Measurements from ENCODE around the gene MAPKBP1. TPM values are rescaled to one million over a fixed set of nuclear protein-coding genes. Genes with fewer than 3 reads are reported as not detected.

The MAPKBP1 gene
- total and polyA plus RNA-seq, 2 of the 8 experiments (the other 6 are each of a cell fraction or from before 2014, with no cell fraction given): 4.3 to 11.3 TPM

DNA sequence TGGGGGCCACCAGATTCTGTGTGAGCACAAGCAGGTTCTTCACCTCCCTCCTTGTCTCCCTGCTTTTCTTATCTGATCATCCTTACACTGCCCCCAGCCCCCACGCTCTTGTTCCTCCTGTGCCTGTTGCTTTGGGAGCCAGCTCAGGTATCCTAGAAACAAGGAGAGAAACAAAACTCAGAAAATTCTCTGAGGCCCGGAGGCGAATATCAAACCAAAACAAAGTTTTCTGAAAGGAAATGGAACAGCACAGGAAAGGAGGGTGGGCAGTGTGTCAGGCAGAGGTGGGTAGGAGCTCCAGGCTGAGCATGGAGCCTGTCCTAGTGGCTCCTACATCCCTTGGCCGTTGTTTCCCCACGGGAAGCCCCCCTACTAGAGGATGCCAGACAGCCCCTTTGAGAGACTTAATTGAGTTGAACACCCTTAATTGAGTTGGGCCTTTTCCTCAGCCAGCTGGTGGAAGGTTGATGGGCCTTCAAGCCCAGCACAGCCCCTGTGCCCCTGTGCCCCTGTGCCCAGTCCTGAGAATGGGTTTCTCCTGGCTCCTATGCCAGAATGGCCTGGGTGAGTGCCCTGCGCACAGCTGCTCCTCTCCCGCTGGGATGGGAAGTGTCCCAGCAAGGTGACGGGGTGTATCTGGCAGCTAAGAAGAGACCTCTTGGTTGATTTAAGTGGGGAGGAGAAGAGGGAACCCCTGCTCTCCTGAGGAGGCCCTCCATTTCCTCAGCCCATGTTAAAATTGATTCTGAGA is 30.8 kb downstream of the MAPKBP1 start:
- Histone ChIP-seq H4K91ac (replicated peaks; ENCODE audit: insufficient read length, low read length) (no peak overlapping the region), H3K27ac (ENCODE audit: low read depth, low read length) (no peak overlapping the region), H2BK20ac (ENCODE audit: low read length) (no peak overlapping the region), H3K23me2 (ENCODE audit: low read depth, low read length) (no peaks in the 10 kb centered on the region), H3K4me1 (replicated peaks in 1 of 4; ENCODE audit: control insufficient read depth in 3 of 4, insufficient read depth in 4 of 4, low read length in 3 of 4) (peaks cover 0 to 4% (median 2%) of the 10 kb centered on the region in 4 experiments; a peak in 4 of 7 replicates), H3K4ac (replicated peaks; ENCODE audit: insufficient read length, low read depth, low read length) (no peak overlapping the region), H4K8ac (ENCODE audit: extremely low read depth, insufficient read depth, low read length) (no peak overlapping the region; the same call in 1 of the 2 replicates), H2BK12ac (ENCODE audit: low read depth, low read length) (no peak overlapping the region), H2BK120ac (replicated peaks; ENCODE audit: low read depth, low read length) (no peak overlapping the region), H3K18ac (ENCODE audit: extremely low read depth, low read length) (no peak overlapping the region), H3K36me3 (ENCODE audit: control insufficient read depth in 2 of 4, insufficient read depth in 4 of 4, low read length in 3 of 4) (no peaks in the 10 kb centered on the region), H3K79me1 (ENCODE audit: low read depth, low read length) (no peaks in the 10 kb centered on the region), H3K79me2 (ENCODE audit: control insufficient read depth in 1 of 2, insufficient read depth in 2 of 2, low read length in 2 of 2) (no peaks in the 10 kb centered on the region), H3K9me3 (ENCODE audit: insufficient read depth in 2 of 2, low read depth in 1 of 2, low read length in 1 of 2) (no peaks in the 10 kb centered on the region), H3K56ac (replicated peaks; ENCODE audit: insufficient read length, low read depth, low read length) (no peak overlapping the region), H3K14ac (ENCODE audit: insufficient read length) (no peak overlapping the region), H3K27me3 (replicated peaks in 1 of 4; ENCODE audit: control insufficient read depth in 3 of 4, extremely low read depth in 1 of 4, insufficient read depth in 3 of 4, low read length in 3 of 4) (no peaks in the 10 kb centered on the region), H3K4me3 (ENCODE audit: extremely low read depth in 1 of 4, insufficient read depth in 2 of 4, low read depth in 3 of 4, low read length in 4 of 4) (no peak overlapping the region), H2BK5ac (ENCODE audit: low read depth, low read length) (peak overlapping the region; percentile 66; the same call in 1 of the 2 replicates), H2AK5ac (ENCODE audit: low read depth, low read length) (no peak overlapping the region), H4K20me1 (replicated peaks in 1 of 2; ENCODE audit: control insufficient read depth in 1 of 2, insufficient read depth in 2 of 2, low read length in 2 of 2) (no peaks in the 10 kb centered on the region), H2AFZ (ENCODE audit: low read length) (no peak overlapping the region), H3K4me2 (ENCODE audit: insufficient read depth in 1 of 2, low read depth in 2 of 2, low read length in 2 of 2) (no peak overlapping the region), H2BK15ac (ENCODE audit: low read length) (no peak overlapping the region), H3K23ac (ENCODE audit: insufficient read length) (no peak overlapping the region), H4K5ac (ENCODE audit: insufficient read length, low read depth, low read length) (no peak overlapping the region), H3K9ac (replicated peaks in 1 of 4; ENCODE audit: extremely low read depth in 1 of 4, low read depth in 3 of 4, low read length in 3 of 4) (no peak overlapping the region)
- DNase-seq (ENCODE audit: low read depth in 1 of 2, low spot score in 2 of 2) (no peak), FAIRE-seq (no peak)
- POLR2A ChIA-PET (ENCODE audit: partially characterized antibody): no interaction called here
- WGBS, 2 experiments (ENCODE audit: extremely low coverage in 1 of 2, insufficient coverage in 1 of 2, insufficient read length in 1 of 2, insufficient replicate concordance in 2 of 2, low coverage in 1 of 2, low lambda C conversion rate in 2 of 2, missing lambda C conversion rate in 1 of 2): 90% methylated on average over 8 of the region's 8 CpGs; no CpG with 5 or more reads in 1 of the 2 experiments
- CTCF ChIA-PET (ENCODE audit: partially characterized antibody): interaction anchor here (0.5 to 13.7 kb wide), 9 partner anchors 11 to 769 kb away, joined by 3 to 283 read pairs (median 3); partner anchors contain the start of gene MAPKBP1
- no peak for TF ChIP-seq SP4 (IDR thresholded peaks at IDR 0.05; ENCODE audit: low read length)
- no peak for TF ChIP-seq KDM4A (IDR thresholded peaks at IDR 0.05; ENCODE audit: low read depth, low read length, severe bottlenecking)
- TF ChIP-seq ASH2L (IDR thresholded peaks at IDR 0.05; ENCODE audit: low read length): no peak
- no peak for TF ChIP-seq KDM5A (IDR thresholded peaks at IDR 0.05; ENCODE audit: low read length)
- no peak for TF ChIP-seq NRF1 (IDR thresholded peaks at IDR 0.05; ENCODE audit: low read depth, low read length)
- no peak for TF ChIP-seq GTF2F1 (IDR thresholded peaks at IDR 0.05; ENCODE audit: borderline replicate concordance, low read depth, low read length)
- no peak for TF ChIP-seq CEBPB (IDR thresholded peaks at IDR 0.05; ENCODE audit: low read depth, low read length)
- no peak for TF ChIP-seq BCL11A (IDR thresholded peaks at IDR 0.05; ENCODE audit: low read depth in 2 of 2, low read length in 2 of 2)
- no peak for TF ChIP-seq MAX (IDR thresholded peaks at IDR 0.05)
- TF ChIP-seq TAF1 (IDR thresholded peaks at IDR 0.05; ENCODE audit: low read depth, low read length): no peak
- TF ChIP-seq, protein P1, sequence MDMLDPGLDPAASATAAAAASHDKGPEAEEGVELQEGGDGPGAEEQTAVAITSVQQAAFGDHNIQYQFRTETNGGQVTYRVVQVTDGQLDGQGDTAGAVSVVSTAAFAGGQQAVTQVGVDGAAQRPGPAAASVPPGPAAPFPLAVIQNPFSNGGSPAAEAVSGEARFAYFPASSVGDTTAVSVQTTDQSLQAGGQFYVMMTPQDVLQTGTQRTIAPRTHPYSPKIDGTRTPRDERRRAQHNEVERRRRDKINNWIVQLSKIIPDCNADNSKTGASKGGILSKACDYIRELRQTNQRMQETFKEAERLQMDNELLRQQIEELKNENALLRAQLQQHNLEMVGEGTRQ (IDR thresholded peaks at IDR 0.05; ENCODE audit: low read length): no peak

Data from H1 (cell line).